ENCODE results near the gene GUCY1A2.

Gene GUCY1A2

DNA sequence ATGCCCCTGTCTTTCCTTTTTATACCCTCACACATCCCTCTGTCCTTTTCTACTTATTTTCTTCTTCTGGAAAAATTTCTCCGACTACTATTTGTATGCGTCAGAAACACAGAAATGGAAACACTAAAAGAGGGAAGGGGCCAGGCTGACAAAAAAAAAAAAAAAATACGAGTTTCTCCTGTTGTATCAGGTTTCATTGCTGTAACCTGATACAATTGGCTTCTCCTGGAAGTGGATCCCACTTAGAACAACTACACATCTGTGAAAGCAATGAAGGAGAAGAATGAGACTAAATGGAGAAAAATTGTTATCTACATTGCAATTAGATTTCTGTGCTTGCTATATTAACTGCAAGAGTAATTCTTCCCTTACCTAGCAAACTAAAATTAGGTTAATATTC is 393.9 kb downstream of the GUCY1A2 start:
- DNase-seq: no peak

Data from stimulated activated CD4-positive, alpha-beta T cell treated with anti-CD3 and anti-CD28 coated beads, Interleukin-4, amount 100 ng/mL, for 24 hours (primary cell).